ENCODE data around the gene FHOD1. TPM values are rescaled to one million over a fixed set of nuclear protein-coding genes. Genes with fewer than 3 reads are reported as not detected.

The FHOD1 gene
- total RNA-seq = 10 to 100 TPM; 30.7 to 36.5 (median 34.1) TPM
- long read RNA-seq, donor 1, partial matches to known transcripts = 6 of 11 reads
- long read RNA-seq, donor 1, other reads (novel, unspliced or antisense) = 5 of 11 reads
- long read RNA-seq, donor 2 = 0 reads

DNA sequence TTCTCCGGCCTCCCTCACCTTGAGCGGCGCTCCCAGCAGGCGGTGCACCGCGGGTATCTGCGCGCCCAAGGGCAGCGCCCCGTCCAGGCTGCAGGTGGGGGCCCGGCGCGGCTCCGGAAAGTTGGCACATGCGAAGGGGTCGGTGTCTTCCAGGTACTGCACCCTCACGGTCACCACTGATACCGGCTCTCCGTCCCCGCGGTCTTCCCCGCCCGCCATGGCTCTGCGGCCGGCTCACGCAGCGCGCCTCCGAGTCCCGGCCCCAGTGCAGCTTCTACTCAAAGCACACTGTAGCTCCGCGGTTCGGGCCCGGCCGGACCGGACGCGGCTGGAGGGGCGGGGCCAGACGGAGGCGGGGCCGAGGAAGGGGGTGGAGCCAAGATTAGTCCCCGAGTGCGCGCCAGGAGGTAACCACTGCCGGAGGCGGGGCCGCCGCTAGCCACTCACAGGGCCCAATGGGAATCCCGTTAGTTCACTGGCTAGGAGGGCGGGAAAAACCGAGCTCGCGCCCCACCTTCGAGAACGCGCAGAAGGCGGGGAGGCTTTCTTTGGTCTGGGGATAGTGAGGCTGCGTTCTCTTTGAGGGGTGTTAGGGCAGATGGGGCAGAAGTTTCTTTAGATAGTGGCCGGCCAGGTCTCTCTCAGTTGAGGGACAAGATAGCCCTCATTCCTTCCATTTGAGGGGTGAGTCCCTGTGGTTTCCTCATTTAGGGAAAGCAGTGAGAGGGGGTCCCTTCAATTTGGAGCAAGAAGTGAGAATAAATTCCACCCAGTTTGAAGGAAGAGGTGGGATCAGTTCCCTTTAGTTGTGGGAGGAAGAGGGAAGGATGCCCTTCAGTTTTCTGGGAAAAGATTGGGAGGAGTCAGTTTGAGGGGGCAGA, at the start of gene FHOD1:
Gene FHOD1, minus strand, starts transcription at position 290 of the 881 bp plus-strand sequence. Its CDS starts 71 bp downstream, at position 219.
- H3K36me3 ChIP-seq (ENCODE audit: low read depth) = no peaks in the 10 kb centered on the region
- peak; percentile 99 to 100 (median 99) for DNase-seq
- TF ChIP-seq CTCF (IDR thresholded peaks at IDR 0.05) = peak; percentile 15
- peaks cover 49% of the 10 kb centered on the region for H3K4me1 ChIP-seq (ENCODE audit: low read depth)
- H3K9me3 ChIP-seq = no peaks in the 10 kb centered on the region
- ATAC-seq = peak; percentile 84
- intact Hi-C loops (cut with DNase I, micrococcal nuclease) = loop anchor here in 1 of 2 donors (5.0 kb wide), 1 partner anchor 230 kb away; no protein-coding TSS in a partner anchor
- H3K4me3 ChIP-seq = peak within 1 kb of the TSS; percentile 72

DNA sequence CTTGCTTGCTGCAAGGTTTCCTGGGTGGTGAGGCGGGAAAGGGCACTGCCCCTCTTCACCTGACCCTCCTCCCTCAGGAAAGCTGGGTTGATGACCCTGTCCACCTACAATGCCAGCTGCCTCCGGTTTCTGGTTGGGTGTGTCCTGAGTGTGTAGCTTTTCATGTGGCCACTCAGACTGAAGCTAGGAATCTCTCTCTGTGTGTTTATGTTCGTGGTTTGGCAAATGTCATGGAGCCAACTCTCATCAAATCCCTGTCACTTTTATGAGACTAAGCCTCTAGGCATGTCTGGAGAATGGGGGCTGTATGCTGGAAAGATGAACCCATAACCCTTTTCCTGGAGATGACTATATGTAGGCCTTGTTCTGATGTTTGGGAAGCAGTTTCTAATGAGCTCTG, 49.1 kb upstream of the FHOD1 start:
- ATAC-seq (no peak), DNase-seq (no peak)
- Histone ChIP-seq H3K36me3 (ENCODE audit: low read depth) (no peaks in the 10 kb centered on the region), H3K4me3 (no peak overlapping the region), H3K9me3 (no peaks in the 10 kb centered on the region), H3K4me1 (ENCODE audit: low read depth) (no peaks in the 10 kb centered on the region)
- intact Hi-C loops (cut with DNase I, micrococcal nuclease) = no loop called here
- TF ChIP-seq CTCF (IDR thresholded peaks at IDR 0.05) = no peak

GRCh38 chr16:67294938-67295361, 47.7 kb upstream of the FHOD1 start:
- DNase-seq (no peak), ATAC-seq (no peak)
- no peak for TF ChIP-seq CTCF (IDR thresholded peaks at IDR 0.05)
- no peak overlapping the region for H3K4me3 ChIP-seq
- intact Hi-C loops (cut with DNase I, micrococcal nuclease) = no loop called here
- H3K4me1 ChIP-seq (ENCODE audit: low read depth) = no peaks in the 10 kb centered on the region
- H3K36me3 ChIP-seq (ENCODE audit: low read depth) = no peaks in the 10 kb centered on the region
- no peaks in the 10 kb centered on the region for H3K9me3 ChIP-seq

DNA sequence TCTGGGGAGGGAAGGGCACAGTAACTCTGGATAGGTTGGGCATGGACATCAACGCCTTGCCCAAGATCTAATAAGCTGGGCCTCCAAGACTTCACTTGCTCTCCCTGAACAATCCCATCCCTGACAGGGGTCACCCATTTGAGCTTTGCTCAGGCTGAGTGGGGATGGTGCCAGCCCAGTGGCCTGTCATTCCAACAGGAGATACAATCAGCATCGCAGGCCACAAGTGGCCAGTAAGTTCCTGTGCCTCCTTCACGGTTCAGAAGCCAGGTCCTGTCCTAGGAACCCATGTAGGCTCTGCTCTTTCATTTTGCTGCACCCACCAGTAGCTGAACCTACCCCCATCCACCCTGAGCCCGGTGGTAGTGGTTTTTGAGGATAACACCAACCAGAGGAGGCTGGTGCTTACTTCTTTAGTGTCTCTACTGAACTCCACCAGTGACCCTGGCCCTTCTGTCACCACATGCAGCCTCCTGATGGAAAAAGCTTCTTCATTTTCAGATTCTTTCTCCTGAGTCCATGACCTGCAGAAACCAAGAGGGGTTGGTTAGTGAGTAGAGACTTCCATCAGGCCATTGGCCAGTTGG, 47.0 kb upstream of the FHOD1 start:
- intact Hi-C loops (cut with DNase I, micrococcal nuclease) = no loop called here
- no peak for TF ChIP-seq CTCF (IDR thresholded peaks at IDR 0.05)
- ATAC-seq = no peak
- no peak for DNase-seq
- no peak overlapping the region for H3K4me3 ChIP-seq
- no peaks in the 10 kb centered on the region for H3K36me3 ChIP-seq (ENCODE audit: low read depth)
- H3K9me3 ChIP-seq = no peaks in the 10 kb centered on the region
- no peaks in the 10 kb centered on the region for H3K4me1 ChIP-seq (ENCODE audit: low read depth)

- no peak for TF ChIP-seq CTCF (IDR thresholded peaks at IDR 0.05)
- no peak for ATAC-seq
- H3K9me3 ChIP-seq = no peaks in the 10 kb centered on the region
- H3K4me1 ChIP-seq (ENCODE audit: low read depth) = no peaks in the 10 kb centered on the region
- intact Hi-C loops (cut with DNase I, micrococcal nuclease) = no loop called here
- no peak for DNase-seq
- H3K4me3 ChIP-seq = no peak overlapping the region
- no peaks in the 10 kb centered on the region for H3K36me3 ChIP-seq (ENCODE audit: low read depth)
These were observed 44.2 kb upstream of the FHOD1 start for GRCh38 chr16:67291461-67291860.

All from mucosa of descending colon (tissue), 3 donors.